CD14-positive monocyte (primary cell): ENCODE results near the gene CALB2. TPM values are rescaled to one million over a fixed set of nuclear protein-coding genes. Genes with fewer than 3 reads are reported as not detected.

Experiments used
- DNase-seq, 3 donors: peaks; one replicate each; pipeline ENCODE4 v3.0.0-alpha.2; 2011 to 2022
- H2AFZ ChIP-seq: 2 replicates; pipeline ENCODE4 v1.6.0; 2012; ENCODE audit warnings: mild to moderate bottlenecking, low read depth, low read length, inconsistent platforms; ENCODE audit not compliant: insufficient read depth, poor library complexity, severe bottlenecking
- H3K27ac ChIP-seq, 2 donors: 1 replicate in 1 of 2; 2 replicates in 1 of 2; pipeline ENCODE4 v1.5.1; 2012 to 2013; ENCODE audit warnings: low read length in 2 of 2, control low read depth in 1 of 2, inconsistent platforms in 1 of 2, low read depth in 1 of 2, mild to moderate bottlenecking in 1 of 2
- H3K27me3 ChIP-seq, 2 donors: one replicate each; pipeline versions ENCODE4 v1.6.0 to v1.6.1; 2011 to 2013; ENCODE audit warnings: low read length in 2 of 2; ENCODE audit not compliant: control insufficient read depth in 2 of 2, insufficient read depth in 2 of 2
- H3K36me3 ChIP-seq, 2 donors: replicated peaks in 1 of 2; 1 replicate in 1 of 2; 2 replicates in 1 of 2; pipeline versions ENCODE4 v1.5.1 to v1.6.1; 2012 to 2013; ENCODE audit warnings: low read length in 2 of 2, control low read depth in 1 of 2, inconsistent platforms in 1 of 2, mild to moderate bottlenecking in 1 of 2; ENCODE audit not compliant: insufficient read depth in 2 of 2, control insufficient read depth in 1 of 2
- H3K4me1 ChIP-seq, 2 donors: 1 replicate in 1 of 2; 2 replicates in 1 of 2; pipeline versions ENCODE4 v1.5.1 to v1.6.1; 2012 to 2013; ENCODE audit warnings: low read length in 2 of 2, control low read depth in 1 of 2, inconsistent platforms in 1 of 2, mild to moderate bottlenecking in 1 of 2, moderate library complexity in 1 of 2; ENCODE audit not compliant: insufficient read depth in 2 of 2, control insufficient read depth in 1 of 2
- H3K4me2 ChIP-seq: replicated peaks from 2 replicates; pipeline ENCODE3; 2012; ENCODE audit warnings: low read length, moderate library complexity, mild to moderate bottlenecking; ENCODE audit not compliant: poor library complexity, severe bottlenecking; ENCODE audit errors: extremely low read depth
- H3K4me3 ChIP-seq, 3 experiments: fragments of 200-600 bp in 1 of 3; sonication (generic) in 1 of 3; replicated peaks in 1 of 3; 1 replicate in 2 of 3; 2 replicates in 1 of 3; pipeline ENCODE4 v1.5.1; 2011 to 2013; ENCODE audit warnings: low read length in 3 of 3, mild to moderate bottlenecking in 3 of 3, control low read depth in 2 of 3, low read depth in 2 of 3, inconsistent platforms in 1 of 3, moderate library complexity in 1 of 3
- H3K79me2 ChIP-seq: 2 replicates; pipeline ENCODE4 v1.6.0; 2012; ENCODE audit warnings: mild to moderate bottlenecking, control low read depth, inconsistent platforms, low read length, moderate library complexity; ENCODE audit not compliant: insufficient read depth
- H3K9ac ChIP-seq: 2 replicates; pipeline ENCODE4 v1.6.0; 2017; ENCODE audit warnings: low read length, mild to moderate bottlenecking; ENCODE audit not compliant: insufficient read depth, poor library complexity, severe bottlenecking
- H3K9me3 ChIP-seq, 2 donors: replicated peaks in 1 of 2; 1 replicate in 1 of 2; 2 replicates in 1 of 2; pipeline versions ENCODE4 v1.5.1 to v1.6.1; 2012 to 2013; ENCODE audit warnings: low read length in 2 of 2, control low read depth in 1 of 2; ENCODE audit not compliant: control insufficient read depth in 1 of 2, insufficient read depth in 1 of 2
- H4K20me1 ChIP-seq: 2 replicates; pipeline ENCODE4 v1.6.0; 2012; ENCODE audit warnings: mild to moderate bottlenecking, low read length, control low read depth, moderate library complexity; ENCODE audit not compliant: insufficient read depth
- H3K27ac Mint-ChIP-seq, 7 donors: one replicate each; pipeline ENCODE4 v1.8.0; 2020; ENCODE audit warnings: mild to moderate bottlenecking in 7 of 7, mixed read lengths in 7 of 7, moderate library complexity in 6 of 7, inconsistent platforms in 2 of 7
- H3K27me3 Mint-ChIP-seq, 3 donors: one replicate each; pipeline ENCODE4 v1.8.0; 2021 to 2022; ENCODE audit warnings: low read depth in 3 of 3, mild to moderate bottlenecking in 3 of 3, mixed read lengths in 3 of 3, moderate library complexity in 3 of 3, inconsistent platforms in 1 of 3
- H3K36me3 Mint-ChIP-seq, 2 donors: one replicate each; pipeline ENCODE4 v1.8.0; 2020; ENCODE audit warnings: mixed read lengths in 2 of 2, inconsistent platforms in 1 of 2, mild to moderate bottlenecking in 1 of 2
- H3K4me1 Mint-ChIP-seq: one replicate; pipeline ENCODE4 v1.8.0; 2020; ENCODE audit warnings: mild to moderate bottlenecking, mixed read lengths
- H3K4me3 Mint-ChIP-seq, 2 donors: one replicate each; pipeline ENCODE4 v1.8.0; 2020; ENCODE audit warnings: mild to moderate bottlenecking in 2 of 2, mixed read lengths in 2 of 2, moderate library complexity in 1 of 2
- H3K9me3 Mint-ChIP-seq, 7 donors: one replicate each; pipeline ENCODE4 v1.8.0; 2020 to 2022; ENCODE audit warnings: mixed read lengths in 7 of 7, mild to moderate bottlenecking in 6 of 7, moderate library complexity in 6 of 7, inconsistent platforms in 2 of 7
- WGBS: methylation state at CpG from one replicate; pipeline ENCODE4 v1.1.5; 2013; ENCODE audit warnings: missing lambda C conversion rate; ENCODE audit not compliant: insufficient coverage; 5-methylcytosine and 5-hydroxymethylcytosine counted together
- intact Hi-C, 2 donors: fragments of 100-400 bp; cut with micrococcal nuclease; formaldehyde crosslinking; loops; one replicate each; pipeline versions ENCODE4 v1.15.0 to v1.15.1; 2023
- polyA plus RNA-seq, 3 donors: library from polyadenylated mRNA; depleted of rRNA in 1 of 3; unstranded in 2 of 3; stranded (reverse) in 1 of 3; fragments of 300-500 nt in 2 of 3; fragments of >200 nt in 1 of 3; fragmentation: Illumina TruSeq in 2 of 3; gene quantifications; 1 replicate in 2 of 3; 2 replicates in 1 of 3; pipeline ENCODE4 v1.2.3, GENCODE V29; 2012 to 2021
- TF ChIP-seq, protein P1 (sequence below): fragments of 200-600 bp; IDR thresholded peaks from one replicate; pipeline ENCODE4 v1.8.0; 2022; ENCODE audit warnings: antibody characterized with exemption, mild to moderate bottlenecking

CALB2 gene
- polyA plus RNA-seq, 3 donors: not detected

DNA sequence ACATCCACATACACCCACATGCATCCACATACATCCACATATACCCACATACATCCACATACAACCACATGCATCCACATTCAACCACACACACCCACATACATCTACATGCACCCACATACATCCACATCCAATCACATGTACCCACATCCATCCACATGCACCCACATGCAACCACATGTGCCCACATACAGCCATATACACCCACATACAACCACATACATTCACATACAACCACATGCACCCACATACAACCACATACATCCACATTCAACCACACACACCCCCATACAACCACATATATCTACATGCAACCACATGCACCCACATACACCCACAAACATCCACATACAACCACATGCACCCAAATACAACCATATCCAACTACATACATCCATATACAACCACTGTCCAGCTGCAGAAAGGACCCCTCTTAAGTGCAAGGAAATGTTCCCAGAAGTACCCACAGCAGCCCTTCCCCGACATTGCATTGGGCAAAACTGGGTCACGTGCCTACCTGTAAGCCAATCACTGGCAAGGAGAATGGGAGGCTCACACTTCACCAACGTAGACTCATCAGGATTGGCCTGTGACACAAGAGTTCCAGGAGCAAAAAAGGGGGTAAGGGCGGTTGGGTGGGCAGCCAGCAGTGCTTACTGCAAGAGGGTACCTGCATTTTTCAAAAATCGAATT, 18.1 kb downstream of the CALB2 start:
- Histone ChIP-seq H3K4me1 (no peaks in the 10 kb centered on the region), H3K79me2 (no peaks in the 10 kb centered on the region), H3K36me3 (no peaks in the 10 kb centered on the region), H2AFZ (no peak overlapping the region), H3K27ac (no peak overlapping the region), H3K9ac (no peak overlapping the region), H4K20me1 (no peaks in the 10 kb centered on the region), H3K4me3 (no peak overlapping the region), H3K27me3 (no peaks in the 10 kb centered on the region), H3K4me2 (no peak overlapping the region), H3K9me3 (no peaks in the 10 kb centered on the region)
- intact Hi-C loops: no loop called here
- Mint-ChIP-seq H3K9me3 (peaks cover 0 to 4% (median 2%) of the 10 kb centered on the region in 7 donors), H3K4me3 (peak overlapping the region in 1 of 2 donors; percentile 2), H3K27me3 (peaks cover 7 to 13% (median 11%) of the 10 kb centered on the region in 3 donors), H3K36me3 (no peaks in the 10 kb centered on the region), H3K4me1 (no peaks in the 10 kb centered on the region), H3K27ac (no peak overlapping the region)
- TF ChIP-seq, protein P1, sequence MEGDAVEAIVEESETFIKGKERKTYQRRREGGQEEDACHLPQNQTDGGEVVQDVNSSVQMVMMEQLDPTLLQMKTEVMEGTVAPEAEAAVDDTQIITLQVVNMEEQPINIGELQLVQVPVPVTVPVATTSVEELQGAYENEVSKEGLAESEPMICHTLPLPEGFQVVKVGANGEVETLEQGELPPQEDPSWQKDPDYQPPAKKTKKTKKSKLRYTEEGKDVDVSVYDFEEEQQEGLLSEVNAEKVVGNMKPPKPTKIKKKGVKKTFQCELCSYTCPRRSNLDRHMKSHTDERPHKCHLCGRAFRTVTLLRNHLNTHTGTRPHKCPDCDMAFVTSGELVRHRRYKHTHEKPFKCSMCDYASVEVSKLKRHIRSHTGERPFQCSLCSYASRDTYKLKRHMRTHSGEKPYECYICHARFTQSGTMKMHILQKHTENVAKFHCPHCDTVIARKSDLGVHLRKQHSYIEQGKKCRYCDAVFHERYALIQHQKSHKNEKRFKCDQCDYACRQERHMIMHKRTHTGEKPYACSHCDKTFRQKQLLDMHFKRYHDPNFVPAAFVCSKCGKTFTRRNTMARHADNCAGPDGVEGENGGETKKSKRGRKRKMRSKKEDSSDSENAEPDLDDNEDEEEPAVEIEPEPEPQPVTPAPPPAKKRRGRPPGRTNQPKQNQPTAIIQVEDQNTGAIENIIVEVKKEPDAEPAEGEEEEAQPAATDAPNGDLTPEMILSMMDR: no peak
- WGBS: 81% methylated on average over 5 of the region's 5 CpGs
- no peak for DNase-seq

DNA sequence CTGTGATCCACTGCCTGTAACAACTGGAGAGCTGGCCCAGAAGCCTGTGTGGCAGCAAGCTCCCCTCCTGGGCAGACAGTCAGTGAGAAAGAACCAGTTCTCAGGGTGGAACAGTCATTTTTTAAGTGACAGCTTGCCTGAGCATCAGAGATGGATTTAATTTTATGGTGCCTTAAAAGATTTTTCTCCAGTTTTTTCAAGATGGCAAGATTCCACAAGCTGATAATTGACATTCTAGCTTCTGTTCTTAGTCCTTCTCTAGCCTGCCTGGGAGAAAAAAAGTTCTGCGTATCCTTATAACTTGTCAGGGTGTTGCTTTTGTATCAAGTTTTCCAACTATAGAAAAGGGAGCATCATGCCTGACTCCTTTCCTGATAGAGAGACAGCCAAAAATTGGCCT, 21.2 kb downstream of the CALB2 start:
- H3K4me1 Mint-ChIP-seq: no peaks in the 10 kb centered on the region
- no CpG with 5 or more reads among the region's 1 CpG for WGBS

More for the DNA sequence above, 21.2 kb downstream of the CALB2 start:
- H2AFZ ChIP-seq: no peak overlapping the region
- DNase-seq: no peak
- no peak overlapping the region for H3K9ac ChIP-seq
- TF ChIP-seq, protein P1: no peak
- H3K36me3 Mint-ChIP-seq: no peaks in the 10 kb centered on the region
- H3K79me2 ChIP-seq: no peaks in the 10 kb centered on the region
- intact Hi-C loops: no loop called here
- H3K27ac Mint-ChIP-seq: no peak overlapping the region
- H3K27me3 Mint-ChIP-seq: peaks cover 8 to 11% (median 9%) of the 10 kb centered on the region in 3 donors
- no peak overlapping the region for H3K4me3 ChIP-seq
- H3K27ac ChIP-seq: no peak overlapping the region
- no peaks in the 10 kb centered on the region for H3K9me3 ChIP-seq
- H3K4me2 ChIP-seq: no peak overlapping the region
- peaks cover 0 to 9% (median 2%) of the 10 kb centered on the region in 7 donors for H3K9me3 Mint-ChIP-seq
- no peaks in the 10 kb centered on the region for H4K20me1 ChIP-seq
- H3K27me3 ChIP-seq: no peaks in the 10 kb centered on the region
- no peaks in the 10 kb centered on the region for H3K36me3 ChIP-seq
- no peaks in the 10 kb centered on the region for H3K4me1 ChIP-seq
- H3K4me3 Mint-ChIP-seq: peak overlapping the region in 1 of 2 donors; percentile 3
